ENCODE measurements around the gene CARM1. TPM values are rescaled to one million over a fixed set of nuclear protein-coding genes. Genes with fewer than 3 reads are reported as not detected.

Gene CARM1
- total and polyA plus RNA-seq, 2 donors (not counting 1 experiment from before 2014, with no cell fraction given) = 33.0 to 34.3 TPM

GRCh38 chr19:10912619-10913018 is 41.3 kb downstream of the CARM1 start:
- no peaks in the 10 kb centered on the region for H3K4me1 Mint-ChIP-seq
- Histone ChIP-seq H3K27me3 (replicated peaks in 1 of 4; ENCODE audit: control extremely low read depth in 1 of 4, control insufficient read depth in 3 of 4, insufficient read depth in 4 of 4, low read length in 3 of 4) (no peaks in the 10 kb centered on the region), H4K20me1 (ENCODE audit: control insufficient read depth, insufficient read depth, low read length, poor library complexity, severe bottlenecking) (no peaks in the 10 kb centered on the region), H3K4me1 (ENCODE audit: control insufficient read depth in 2 of 2, insufficient read depth in 2 of 2, low read length in 2 of 2) (no peaks in the 10 kb centered on the region), H3K4me2 (replicated peaks; ENCODE audit: low read depth, low read length, poor library complexity, severe bottlenecking) (no peak overlapping the region), H3K27ac (ENCODE audit: low read length in 2 of 2) (no peak overlapping the region), H3K79me2 (ENCODE audit: control insufficient read depth, insufficient read depth, low read length) (no peaks in the 10 kb centered on the region), H3K36me3 (replicated peaks in 1 of 2; ENCODE audit: control extremely low read depth in 1 of 2, control insufficient read depth in 1 of 2, extremely low read depth in 1 of 2, insufficient read depth in 2 of 2, low read length in 1 of 2) (peaks cover 0 to 34% of the 10 kb centered on the region in 2 experiments), H3K9me3 (ENCODE audit: control extremely low read depth in 1 of 3, control insufficient read depth in 2 of 3, insufficient read depth in 1 of 3, low read length in 2 of 3) (no peaks in the 10 kb centered on the region), H3K4me3 (ENCODE audit: control extremely low read depth in 1 of 5, extremely low read depth in 1 of 5, insufficient read depth in 1 of 5, low read depth in 2 of 5, low read length in 4 of 5) (no peak overlapping the region), H2AFZ (ENCODE audit: insufficient read depth, low read depth, low read length, poor library complexity, severe bottlenecking) (no peak overlapping the region), H3K9ac (ENCODE audit: low read length) (no peak overlapping the region)
- ChIA-PET CTCF (interaction anchor here (0.7 to 1.4 kb wide), 2 partner anchors 49 to 1074 kb away, joined by 3 read pairs; no protein-coding TSS in a partner anchor), POLR2A (no interaction called here)
- DNase-seq (no peak), ATAC-seq (ENCODE audit: low read depth) (no peak)
- no peak for TF ChIP-seq CTCF (IDR thresholded peaks at IDR 0.05)
- TF ChIP-seq EZH2 (IDR thresholded peaks at IDR 0.05; ENCODE audit: borderline replicate concordance, insufficient read depth, low read depth, low read length, poor library complexity, severe bottlenecking) = no peak
- H3K27ac Mint-ChIP-seq = no peak overlapping the region
- no peaks in the 10 kb centered on the region for H3K27me3 Mint-ChIP-seq
- no peaks in the 10 kb centered on the region for H3K9me3 Mint-ChIP-seq (ENCODE audit: insufficient read depth)
- no peak overlapping the region for H3K4me3 Mint-ChIP-seq
- WGBS (ENCODE audit: insufficient coverage) = 98% methylated on average over 18 of the region's 18 CpGs
- intact Hi-C loops (cut with micrococcal nuclease) = no loop called here

DNA sequence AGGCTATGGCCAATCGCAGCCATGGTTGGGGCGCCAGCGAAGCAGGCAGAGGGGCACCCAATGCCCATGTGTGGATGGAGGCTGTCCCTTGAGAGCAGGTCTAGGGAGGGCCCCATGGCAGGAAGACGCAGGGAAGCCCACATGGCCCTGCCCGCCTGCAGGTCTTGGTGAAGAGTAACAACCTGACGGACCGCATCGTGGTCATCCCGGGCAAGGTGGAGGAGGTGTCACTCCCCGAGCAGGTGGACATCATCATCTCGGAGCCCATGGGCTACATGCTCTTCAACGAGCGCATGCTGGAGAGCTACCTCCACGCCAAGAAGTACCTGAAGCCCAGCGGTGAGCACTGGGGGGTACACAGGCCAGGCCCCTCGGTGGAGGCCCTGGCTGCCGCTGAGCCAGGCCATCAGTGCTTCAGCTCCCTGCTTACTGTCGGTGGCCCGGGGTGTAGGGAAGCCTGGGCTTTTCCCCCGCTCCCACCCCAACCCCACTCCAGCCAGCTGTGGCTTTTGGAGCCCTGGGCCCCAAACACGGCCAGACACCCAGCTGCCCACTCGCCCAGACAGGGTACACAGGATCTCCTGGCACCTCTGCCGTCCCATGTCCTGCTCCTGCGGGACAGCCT is 42.5 kb downstream of the CARM1 start:
- H4K20me1 ChIP-seq (ENCODE audit: control insufficient read depth, insufficient read depth, low read length, poor library complexity, severe bottlenecking) = no peaks in the 10 kb centered on the region
- DNase-seq = no peak
- Mint-ChIP-seq H3K27me3 (no peaks in the 10 kb centered on the region), H3K4me1 (peaks cover 4% of the 10 kb centered on the region), H3K27ac (no peak overlapping the region), H3K9me3 (ENCODE audit: insufficient read depth) (no peaks in the 10 kb centered on the region), H3K4me3 (no peak overlapping the region)
- no peaks in the 10 kb centered on the region for H3K27me3 ChIP-seq (replicated peaks in 1 of 4; ENCODE audit: control extremely low read depth in 1 of 4, control insufficient read depth in 3 of 4, insufficient read depth in 4 of 4, low read length in 3 of 4)
- no peak for ATAC-seq (ENCODE audit: low read depth)
- H3K4me1 ChIP-seq (ENCODE audit: control insufficient read depth in 2 of 2, insufficient read depth in 2 of 2, low read length in 2 of 2) = no peaks in the 10 kb centered on the region
- ChIA-PET CTCF (no interaction called here), POLR2A (no interaction called here)
- intact Hi-C loops (cut with micrococcal nuclease) = no loop called here
- no peak overlapping the region for H3K4me3 ChIP-seq (ENCODE audit: control extremely low read depth in 1 of 5, extremely low read depth in 1 of 5, insufficient read depth in 1 of 5, low read depth in 2 of 5, low read length in 4 of 5)
- no peak overlapping the region for H3K4me2 ChIP-seq (replicated peaks; ENCODE audit: low read depth, low read length, poor library complexity, severe bottlenecking)
- H3K9me3 ChIP-seq (ENCODE audit: control extremely low read depth in 1 of 3, control insufficient read depth in 2 of 3, insufficient read depth in 1 of 3, low read length in 2 of 3) = no peaks in the 10 kb centered on the region
- TF ChIP-seq EZH2 (IDR thresholded peaks at IDR 0.05; ENCODE audit: borderline replicate concordance, insufficient read depth, low read depth, low read length, poor library complexity, severe bottlenecking) = no peak
- TF ChIP-seq CTCF (IDR thresholded peaks at IDR 0.05) = no peak
- H3K9ac ChIP-seq (ENCODE audit: low read length) = no peak overlapping the region
- H3K36me3 ChIP-seq (replicated peaks in 1 of 2; ENCODE audit: control extremely low read depth in 1 of 2, control insufficient read depth in 1 of 2, extremely low read depth in 1 of 2, insufficient read depth in 2 of 2, low read length in 1 of 2) = peaks cover 0 to 25% of the 10 kb centered on the region in 2 experiments
- H3K79me2 ChIP-seq (ENCODE audit: control insufficient read depth, insufficient read depth, low read length) = no peaks in the 10 kb centered on the region
- WGBS (ENCODE audit: insufficient coverage) = 97% methylated on average over 22 of the region's 24 CpGs
- H3K27ac ChIP-seq (ENCODE audit: low read length in 2 of 2) = no peak overlapping the region
- no peak overlapping the region for H2AFZ ChIP-seq (ENCODE audit: insufficient read depth, low read depth, low read length, poor library complexity, severe bottlenecking)
